HFF-Myc (cell line): Measurements from ENCODE around the gene NECAB2.

Experiments used
- DNase-seq: peaks from one replicate; pipeline ENCODE4 v3.0.0-alpha.2; 2011; ENCODE audit warnings: low read depth; ENCODE audit errors: extremely low read depth
- H3K4me3 ChIP-seq: replicated peaks from 2 replicates; pipeline ENCODE4 v1.5.1; 2011; ENCODE audit warnings: low read depth, mild to moderate bottlenecking, control low read depth, low read length
- CTCF ChIP-seq: IDR thresholded peaks from 2 replicates; pipeline ENCODE4 v1.5.1; 2012; ENCODE audit warnings: mild to moderate bottlenecking, low read depth, low read length, control low read depth; ENCODE audit errors: missing control alignments

The NECAB2 gene

DNA sequence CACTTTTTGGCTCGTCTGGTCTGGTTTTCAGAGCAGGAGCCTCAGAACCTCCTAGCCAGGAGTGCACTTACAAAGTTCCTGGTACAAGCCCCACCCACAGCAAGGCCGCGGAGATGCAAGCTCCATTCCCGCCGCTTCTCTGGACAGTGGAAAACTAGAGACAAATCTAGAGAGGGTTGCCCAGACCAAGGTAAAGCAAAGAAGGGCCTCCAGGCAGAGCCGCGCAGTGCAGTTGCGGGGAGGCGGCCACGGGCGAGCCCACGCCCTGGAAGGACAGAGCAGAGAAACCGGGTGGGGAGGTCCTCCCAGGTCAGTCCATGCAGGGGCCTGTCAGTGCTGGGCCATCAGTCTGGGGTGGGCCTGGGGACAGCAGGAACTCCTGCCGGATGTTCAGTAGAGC is 26.0 kb upstream of the NECAB2 start:
- H3K4me3 ChIP-seq, result no peak overlapping the region
- no peak for TF ChIP-seq CTCF
- no peak for DNase-seq

- no peak for TF ChIP-seq CTCF
- no peak for DNase-seq
- no peak overlapping the region for H3K4me3 ChIP-seq
Measured at GRCh38 chr16:83942815-83943515, 25.1 kb upstream of the NECAB2 start.

- H3K4me3 ChIP-seq, result no peak overlapping the region
- no peak for TF ChIP-seq CTCF
- DNase-seq, result no peak
Measured at GRCh38 chr16:83943516-83944050, 24.5 kb upstream of the NECAB2 start.

DNA sequence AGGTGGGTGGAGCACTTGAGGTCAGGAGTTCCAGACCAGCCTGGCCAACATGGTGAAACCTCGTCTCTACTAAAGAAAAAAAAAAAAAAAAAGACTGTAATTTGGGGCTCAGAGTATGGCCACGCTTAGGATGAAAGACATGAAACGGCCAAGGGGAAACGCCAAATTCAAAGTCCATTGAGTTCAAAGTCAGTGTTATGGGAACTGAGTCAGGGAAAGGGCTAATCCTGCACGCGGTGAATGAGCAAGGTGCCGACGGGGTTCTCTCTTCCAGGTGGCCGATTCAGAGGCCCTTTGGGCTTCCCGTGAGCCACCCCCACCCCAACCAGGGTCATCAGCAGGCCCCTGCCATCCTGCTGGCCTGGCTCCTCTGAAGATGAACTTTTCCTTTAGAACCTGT is 22.5 kb upstream of the NECAB2 start:
- H3K4me3 ChIP-seq, result no peak overlapping the region
- no peak for TF ChIP-seq CTCF
- DNase-seq, result no peak

DNA sequence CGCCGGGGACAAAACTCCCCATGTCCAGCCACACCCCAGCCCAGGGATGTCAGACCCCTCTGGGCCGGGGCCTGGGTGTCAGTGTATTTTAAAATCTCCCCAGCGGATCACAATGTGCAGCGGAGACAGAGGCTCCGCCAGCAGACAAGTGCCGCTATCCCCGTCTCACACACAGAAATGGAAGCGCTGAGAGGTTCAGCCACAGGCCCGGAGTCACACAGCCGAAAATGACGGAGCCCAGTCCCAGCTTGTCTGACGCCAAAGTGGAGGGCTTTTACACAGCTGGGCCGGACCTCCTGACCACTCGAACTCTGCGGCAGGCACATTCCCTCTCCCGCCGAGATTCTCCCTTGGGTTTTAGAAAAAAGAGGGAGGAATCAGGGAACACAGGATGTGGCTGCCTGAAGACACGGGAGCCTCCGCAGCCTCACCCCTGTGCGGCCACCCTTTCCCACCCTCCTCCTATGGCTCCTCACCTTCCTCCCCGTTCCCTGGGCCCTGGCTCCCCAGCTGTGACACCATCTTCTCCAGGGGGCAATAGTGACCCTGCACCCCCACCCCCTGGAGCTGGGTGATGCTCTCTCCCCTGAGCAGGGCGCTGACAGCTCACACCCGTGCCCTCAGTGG is 21.8 kb upstream of the NECAB2 start:
- DNase-seq, result no peak
- H3K4me3 ChIP-seq, result no peak overlapping the region
- no peak for TF ChIP-seq CTCF

GRCh38 chr16:83946781-83947566 is 21.1 kb upstream of the NECAB2 start:
- TF ChIP-seq CTCF, result no peak
- DNase-seq, result no peak
- H3K4me3 ChIP-seq, result no peak overlapping the region
